ENCODE measurements around the gene CTNNA1.
"Not testable (repeated sequence)": the region's sequence is repeated elsewhere in the genome, so short reads cannot be mapped to it uniquely, and the experiment has no call there.

DNA sequence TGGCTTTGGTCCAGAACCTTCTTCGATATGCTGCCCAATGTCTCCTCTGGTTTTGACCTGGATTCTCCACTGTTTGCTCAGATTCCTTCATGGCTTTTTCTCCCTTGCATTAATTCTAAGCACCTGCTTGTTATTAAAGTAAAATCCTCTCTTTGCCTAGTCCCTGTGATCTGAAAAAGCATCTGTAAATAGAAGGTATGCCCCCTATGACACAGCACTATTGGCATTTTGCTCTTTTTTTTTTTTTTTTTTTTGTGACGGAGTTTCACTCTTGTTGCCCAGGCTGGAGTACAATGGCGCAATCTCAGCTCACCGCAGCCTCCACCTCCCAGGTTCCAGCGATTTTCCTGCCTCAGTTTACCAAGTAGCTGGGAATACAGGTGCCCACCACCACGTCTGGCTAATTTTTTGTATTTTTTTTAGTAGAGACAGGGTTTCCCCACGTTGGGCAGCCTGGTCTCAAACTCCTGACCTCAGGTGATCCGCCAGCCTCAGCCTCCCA lies 37.2 kb upstream of the CTNNA1 start:
- TF ChIP-seq, protein P1, sequence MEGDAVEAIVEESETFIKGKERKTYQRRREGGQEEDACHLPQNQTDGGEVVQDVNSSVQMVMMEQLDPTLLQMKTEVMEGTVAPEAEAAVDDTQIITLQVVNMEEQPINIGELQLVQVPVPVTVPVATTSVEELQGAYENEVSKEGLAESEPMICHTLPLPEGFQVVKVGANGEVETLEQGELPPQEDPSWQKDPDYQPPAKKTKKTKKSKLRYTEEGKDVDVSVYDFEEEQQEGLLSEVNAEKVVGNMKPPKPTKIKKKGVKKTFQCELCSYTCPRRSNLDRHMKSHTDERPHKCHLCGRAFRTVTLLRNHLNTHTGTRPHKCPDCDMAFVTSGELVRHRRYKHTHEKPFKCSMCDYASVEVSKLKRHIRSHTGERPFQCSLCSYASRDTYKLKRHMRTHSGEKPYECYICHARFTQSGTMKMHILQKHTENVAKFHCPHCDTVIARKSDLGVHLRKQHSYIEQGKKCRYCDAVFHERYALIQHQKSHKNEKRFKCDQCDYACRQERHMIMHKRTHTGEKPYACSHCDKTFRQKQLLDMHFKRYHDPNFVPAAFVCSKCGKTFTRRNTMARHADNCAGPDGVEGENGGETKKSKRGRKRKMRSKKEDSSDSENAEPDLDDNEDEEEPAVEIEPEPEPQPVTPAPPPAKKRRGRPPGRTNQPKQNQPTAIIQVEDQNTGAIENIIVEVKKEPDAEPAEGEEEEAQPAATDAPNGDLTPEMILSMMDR (IDR thresholded peaks at IDR 0.05 in 2 of 3, conservative IDR thresholded peaks at IDR 0.05 in 1 of 3; ENCODE audit: insufficient read depth in 2 of 3, low read depth in 1 of 3, low read length in 3 of 3) = not testable (repeated sequence)
- not testable (repeated sequence) for TF ChIP-seq SETDB1 (IDR thresholded peaks at IDR 0.05; ENCODE audit: low read length); CBX5 (IDR thresholded peaks at IDR 0.05; ENCODE audit: borderline replicate concordance, low read depth)
- TF ChIP-seq, protein P2, sequence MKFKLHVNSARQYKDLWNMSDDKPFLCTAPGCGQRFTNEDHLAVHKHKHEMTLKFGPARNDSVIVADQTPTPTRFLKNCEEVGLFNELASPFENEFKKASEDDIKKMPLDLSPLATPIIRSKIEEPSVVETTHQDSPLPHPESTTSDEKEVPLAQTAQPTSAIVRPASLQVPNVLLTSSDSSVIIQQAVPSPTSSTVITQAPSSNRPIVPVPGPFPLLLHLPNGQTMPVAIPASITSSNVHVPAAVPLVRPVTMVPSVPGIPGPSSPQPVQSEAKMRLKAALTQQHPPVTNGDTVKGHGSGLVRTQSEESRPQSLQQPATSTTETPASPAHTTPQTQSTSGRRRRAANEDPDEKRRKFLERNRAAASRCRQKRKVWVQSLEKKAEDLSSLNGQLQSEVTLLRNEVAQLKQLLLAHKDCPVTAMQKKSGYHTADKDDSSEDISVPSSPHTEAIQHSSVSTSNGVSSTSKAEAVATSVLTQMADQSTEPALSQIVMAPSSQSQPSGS (CRISPR knock-in tag; IDR thresholded peaks at IDR 0.05) = not testable (repeated sequence)

All from K562 (cell line).